Endothelial cell of umbilical vein (primary cell): ENCODE measurements around the gene RAB17. TPM values are rescaled to one million over a fixed set of nuclear protein-coding genes. Genes with fewer than 3 reads are reported as not detected.

ENCODE experiments used
- BruUV-seq: library from RNA; stranded (reverse); fragments of 400-500 nt; replicated peaks from 2 replicates; lab custom pipeline; 2021; lab: Mats Ljungman, UMichigan
- CTCF ChIA-PET: fragments of 300-600, 350-600 bp; sonication (Branson Sonifier 250); formaldehyde crosslinking; loops from one replicate; lab custom pipeline; 2021; ENCODE audit warnings: antibody characterized with exemption, inconsistent platforms; lab: Charles Lee
- POLR2A ChIA-PET: fragments of 300-600, 350-600 bp; sonication (Branson Sonifier 250); formaldehyde crosslinking; loops from one replicate; lab custom pipeline; 2021; ENCODE audit warnings: antibody characterized with exemption, inconsistent platforms; lab: Charles Lee
- DNase-seq: peaks from one replicate; pipeline ENCODE4 v3.0.0-alpha.2; 2011; ENCODE audit warnings: low read depth, low spot score
- FAIRE-seq: peaks from 2 replicates; lab custom pipeline; 2011; peaks lifted over from hg19 to GRCh38; lab: Jason Lieb, UNC
- H2AFZ ChIP-seq: 2 replicates; pipeline ENCODE4 v1.6.0; 2012; ENCODE audit warnings: low read depth, low read length, control low read depth, inconsistent platforms
- H3K27ac ChIP-seq: 2 replicates; pipeline ENCODE4 v1.5.1; 2011; ENCODE audit warnings: low read depth, mild to moderate bottlenecking, control low read depth, low read length, moderate library complexity; ENCODE audit not compliant: insufficient read depth
- H3K27me3 ChIP-seq, 2 experiments: 2 replicates each; pipeline versions ENCODE4 v1.6.0 to v1.6.1; 2011; ENCODE audit warnings: low read length in 2 of 2, mixed read lengths in 1 of 2; ENCODE audit not compliant: control insufficient read depth in 2 of 2, insufficient read depth in 2 of 2
- H3K36me3 ChIP-seq, 2 experiments: 2 replicates in 1 of 2; 3 replicates in 1 of 2; pipeline ENCODE4 v1.5.1; 2011; ENCODE audit warnings: low read length in 2 of 2, mild to moderate bottlenecking in 1 of 2, moderate library complexity in 1 of 2; ENCODE audit not compliant: control insufficient read depth in 2 of 2, insufficient read depth in 2 of 2; ENCODE audit errors: extremely low read depth in 1 of 2
- H3K4me1 ChIP-seq: 3 replicates; pipeline ENCODE4 v1.5.1; 2011; ENCODE audit warnings: mild to moderate bottlenecking, low read length; ENCODE audit not compliant: control insufficient read depth, insufficient read depth; ENCODE audit errors: extremely low read depth
- H3K4me2 ChIP-seq: 2 replicates; pipeline ENCODE4 v1.6.1; 2011; ENCODE audit warnings: low read length, control low read depth, mixed read lengths; ENCODE audit not compliant: insufficient read depth
- H3K4me3 ChIP-seq, 3 experiments: fragments of 200-600 bp in 1 of 3; sonication (generic), shearing (Covaris generic) in 1 of 3; replicated peaks in 1 of 3; 2 replicates each; pipeline ENCODE4 v1.5.1; 2011 to 2016; ENCODE audit warnings: control low read depth in 3 of 3, low read length in 3 of 3, mild to moderate bottlenecking in 2 of 3, inconsistent platforms in 1 of 3, low read depth in 1 of 3, moderate library complexity in 1 of 3; ENCODE audit not compliant: insufficient read depth in 1 of 3
- H3K79me2 ChIP-seq: 2 replicates; pipeline ENCODE4 v1.6.0; 2012; ENCODE audit warnings: low read length, inconsistent platforms; ENCODE audit not compliant: control insufficient read depth, insufficient read depth
- H3K9ac ChIP-seq: replicated peaks from 2 replicates; pipeline ENCODE3; 2011; ENCODE audit warnings: low read length, control low read depth; ENCODE audit not compliant: insufficient read depth; ENCODE audit errors: extremely low read depth
- H3K9me1 ChIP-seq: replicated peaks from 3 replicates; pipeline ENCODE4 v1.6.0; 2011; ENCODE audit warnings: mild to moderate bottlenecking, low read length; ENCODE audit not compliant: control insufficient read depth, insufficient read depth; ENCODE audit errors: extremely low read depth
- H3K9me3 ChIP-seq: replicated peaks from 2 replicates; pipeline ENCODE4 v1.5.1; 2012; ENCODE audit warnings: low read length, inconsistent platforms; ENCODE audit not compliant: control insufficient read depth, insufficient read depth
- H4K20me1 ChIP-seq: replicated peaks from 2 replicates; pipeline ENCODE3; 2011; ENCODE audit warnings: mild to moderate bottlenecking, low read length; ENCODE audit not compliant: control insufficient read depth, insufficient read depth; ENCODE audit errors: extremely low read depth
- CTCF ChIP-seq, 2 donors: IDR thresholded peaks; 1 replicate in 1 of 2; 2 replicates in 1 of 2; pipeline ENCODE4 v1.5.1; 2011; ENCODE audit warnings: low read length in 2 of 2, mild to moderate bottlenecking in 2 of 2, moderate library complexity in 2 of 2, control low read depth in 1 of 2, inconsistent platforms in 1 of 2, low read depth in 1 of 2; ENCODE audit not compliant: insufficient read depth in 1 of 2; ENCODE audit errors: extremely low read depth in 1 of 2
- EZH2 ChIP-seq: IDR thresholded peaks from 2 replicates; pipeline ENCODE4 v1.6.1; 2012; ENCODE audit warnings: borderline replicate concordance, low read depth, mild to moderate bottlenecking, moderate library complexity, low read length, inconsistent platforms; ENCODE audit not compliant: severe bottlenecking
- FOS ChIP-seq: IDR thresholded peaks from 2 replicates; pipeline ENCODE4 v1.6.1; 2011; ENCODE audit warnings: mild to moderate bottlenecking, low read length, moderate library complexity, borderline replicate concordance; ENCODE audit not compliant: insufficient read depth
- GATA2 ChIP-seq: IDR thresholded peaks from 2 replicates; pipeline ENCODE4 v1.7.0; 2011; ENCODE audit warnings: low read depth, mild to moderate bottlenecking, moderate library complexity, mixed read lengths, low read length; ENCODE audit not compliant: insufficient read length, insufficient read depth
- JUN ChIP-seq: IDR thresholded peaks from 2 replicates; pipeline ENCODE4 v1.6.1; 2011; ENCODE audit warnings: borderline replicate concordance, low read depth; ENCODE audit not compliant: insufficient read length, insufficient read depth
- MYC ChIP-seq: IDR thresholded peaks from one replicate; pipeline ENCODE4 v1.6.1; 2011; ENCODE audit warnings: mild to moderate bottlenecking, low read depth, low read length
- POLR2A ChIP-seq: IDR thresholded peaks from 2 replicates; pipeline ENCODE4 v1.6.1; 2012; ENCODE audit warnings: low read depth, mild to moderate bottlenecking, control low read depth, low read length
- POLR2AphosphoS5 ChIP-seq: IDR thresholded peaks from 2 replicates; pipeline ENCODE4 v1.6.1; 2012; ENCODE audit warnings: low read depth, mild to moderate bottlenecking, control low read depth, low read length, moderate library complexity; ENCODE audit not compliant: insufficient read depth
- dilution Hi-C: fragments of 300-500 bp; cut with MboI; formaldehyde crosslinking; loops from one replicate; pipeline ENCODE4 v1.15.0; 2019; ENCODE audit warnings: low sequenced_read_pairs; ENCODE audit not compliant: extremely low pct_ligation_motif_present
- intact Hi-C: fragments of 100-400 bp; cut with micrococcal nuclease; formaldehyde crosslinking; loops from one replicate; pipeline ENCODE4 v1.10.0; 2022
- polyA plus RNA-seq, 4 experiments: library from polyadenylated mRNA; depleted of rRNA in 3 of 4; stranded (reverse) in 3 of 4; unstranded in 1 of 4; fragments of >200 nt; gene quantifications; 2 replicates each; pipeline versions ENCODE4 v1.2.1 to v1.2.3, GENCODE V29; 2011 to 2012; ENCODE audit warnings: missing spikeins in 1 of 4
- total RNA-seq: library from RNA; stranded (reverse); gene quantifications from 2 replicates; pipeline ENCODE4 v1.2.3, GENCODE V29; 2021
- TF ChIP-seq, protein P1 (sequence below): IDR thresholded peaks from 2 replicates; pipeline ENCODE4 v1.6.1; 2011; ENCODE audit not compliant: insufficient read depth, insufficient read length

The RAB17 gene
- total and polyA plus RNA-seq, 2 donors (not counting 3 experiments of a cell fraction or from before 2014, with no cell fraction given) = 0.41 to 0.77 TPM

DNA sequence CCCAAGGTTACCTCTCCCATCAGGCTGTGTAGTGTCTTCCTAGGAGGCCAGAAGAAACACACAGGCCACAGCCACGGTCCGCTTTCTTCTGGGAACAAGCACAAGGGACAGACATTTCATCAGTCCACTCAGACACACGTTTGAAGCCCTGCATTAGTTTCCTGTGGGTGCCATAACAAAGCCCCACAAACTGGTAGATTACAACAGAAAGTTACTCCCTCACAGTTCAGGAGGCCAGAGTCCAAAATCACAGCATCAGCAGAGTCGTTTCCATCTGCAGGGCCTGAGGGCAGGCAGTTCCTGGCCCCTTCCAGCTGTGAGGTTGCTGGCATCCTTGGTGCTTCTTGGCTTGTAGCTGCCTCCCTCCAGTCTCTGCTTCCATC lies 32.9 kb downstream of the RAB17 start:
- dilution Hi-C loops (no loop called here), intact Hi-C loops (no loop called here)
- BruUV-seq = no TSS peak
- H3K27me3 ChIP-seq = peaks cover 4 to 7% of the 10 kb centered on the region in 2 experiments
- H3K79me2 ChIP-seq = no peaks in the 10 kb centered on the region
- no peaks in the 10 kb centered on the region for H3K36me3 ChIP-seq
- H3K4me1 ChIP-seq = no peaks in the 10 kb centered on the region
- no peaks in the 10 kb centered on the region for H4K20me1 ChIP-seq
- no peak overlapping the region for H3K27ac ChIP-seq
- H2AFZ ChIP-seq = no peak overlapping the region
- H3K9me1 ChIP-seq = no peaks in the 10 kb centered on the region
- TF ChIP-seq JUN = no peak
- no peak for TF ChIP-seq POLR2AphosphoS5
- TF ChIP-seq GATA2 = no peak
- TF ChIP-seq FOS = no peak
- TF ChIP-seq POLR2A = no peak
- TF ChIP-seq, protein P1, sequence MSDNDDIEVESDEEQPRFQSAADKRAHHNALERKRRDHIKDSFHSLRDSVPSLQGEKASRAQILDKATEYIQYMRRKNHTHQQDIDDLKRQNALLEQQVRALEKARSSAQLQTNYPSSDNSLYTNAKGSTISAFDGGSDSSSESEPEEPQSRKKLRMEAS = no peak
- TF ChIP-seq MYC = no peak
- no peak for TF ChIP-seq CTCF (IDR thresholded peaks at IDR 0.05; ENCODE audit: extremely low read depth in 1 of 2, insufficient read depth in 1 of 2, low read depth in 1 of 2, low read length in 2 of 2)
- TF ChIP-seq EZH2 = no peak
- no peak overlapping the region for H3K9ac ChIP-seq
- H3K9me3 ChIP-seq = no peaks in the 10 kb centered on the region
- CTCF ChIA-PET = interaction anchor here (0.6 to 1.8 kb wide), 3 partner anchors 14 to 56 kb away, joined by 3 to 6 read pairs (median 5); no protein-coding TSS in a partner anchor
- no peak for DNase-seq
- no peak for FAIRE-seq
- no peak overlapping the region for H3K4me2 ChIP-seq
- POLR2A ChIA-PET = no interaction called here
- H3K4me3 ChIP-seq = no peak overlapping the region
